Smooth muscle cell (in vitro differentiated cells): ENCODE results near the gene AKR1B1. TPM values are rescaled to one million over a fixed set of nuclear protein-coding genes. Genes with fewer than 3 reads are reported as not detected.

ENCODE experiments used
- DNase-seq: peaks from one replicate; lab custom pipeline; 2025; ENCODE audit not compliant: unreplicated experiment; lab: John Stamatoyannopoulos, UW
- H2AFZ ChIP-seq: fragments of 200-600 bp; sonication (generic); 2 replicates; pipeline ENCODE4 v1.6.0; 2016; ENCODE audit warnings: antibody characterized with exemption, low read depth, mild to moderate bottlenecking
- H3F3A ChIP-seq: fragments of 200-600 bp; sonication (generic); 2 replicates; pipeline ENCODE4 v1.6.0; 2017; ENCODE audit warnings: antibody characterized with exemption, low read depth
- H3K27ac ChIP-seq: fragments of 200-600 bp; sonication (generic); 2 replicates; pipeline ENCODE4 v1.5.1; 2016; ENCODE audit warnings: low read depth, mild to moderate bottlenecking
- H3K27me3 ChIP-seq: fragments of 200-600 bp; sonication (generic); 2 replicates; pipeline ENCODE4 v1.6.1; 2016; ENCODE audit warnings: low read depth, mild to moderate bottlenecking
- H3K36me3 ChIP-seq: fragments of 200-600 bp; sonication (generic); 2 replicates; pipeline ENCODE4 v1.5.1; 2016; ENCODE audit warnings: low read depth
- H3K4me1 ChIP-seq: fragments of 200-600 bp; sonication (generic); 2 replicates; pipeline ENCODE4 v1.5.1; 2016; ENCODE audit warnings: low read depth
- H3K4me2 ChIP-seq: fragments of 200-600 bp; sonication (generic); 2 replicates; pipeline ENCODE4 v1.6.0; 2016; ENCODE audit warnings: mild to moderate bottlenecking
- H3K4me3 ChIP-seq: fragments of 200-600 bp; sonication (generic); 2 replicates; pipeline ENCODE4 v1.5.1; 2016; ENCODE audit warnings: mild to moderate bottlenecking
- H3K79me2 ChIP-seq: fragments of 200-600 bp; sonication (generic); 2 replicates; pipeline ENCODE4 v1.6.0; 2016; ENCODE audit warnings: low read depth, mild to moderate bottlenecking
- H3K9ac ChIP-seq: fragments of 200-600 bp; sonication (generic); 2 replicates; pipeline ENCODE4 v1.6.0; 2016; ENCODE audit warnings: low read depth
- H3K9me3 ChIP-seq: fragments of 200-600 bp; sonication (generic); replicated peaks from 2 replicates; pipeline ENCODE4 v1.5.1; 2016; ENCODE audit warnings: low read depth
- H4K20me1 ChIP-seq: fragments of 200-600 bp; sonication (generic); 2 replicates; pipeline ENCODE4 v1.6.0; 2016; ENCODE audit warnings: low read depth
- WGBS: methylation state at CpG from one replicate; pipeline ENCODE4 v1.1.7; 2016; ENCODE audit warnings: low lambda C conversion rate; 5-methylcytosine and 5-hydroxymethylcytosine counted together
- polyA plus RNA-seq: library from polyadenylated mRNA; unstranded; fragments of >200 nt; fragmentation: Nextera tagmentation; extraction: Ambion mirVana; gene quantifications from 2 replicates; pipeline ENCODE4 v1.2.1, GENCODE V29; 2016
- total RNA-seq: library from RNA; depleted of rRNA; stranded (reverse); fragments of >200 nt; gene quantifications from 2 replicates; pipeline ENCODE4 v1.2.3, GENCODE V29; 2014
- TF ChIP-seq, protein P1 (sequence below): fragments of 200-600 bp; sonication (generic); IDR thresholded peaks from 2 replicates; pipeline ENCODE4 v1.5.1; 2017; ENCODE audit warnings: borderline replicate concordance, mild to moderate bottlenecking, antibody characterized with exemption; ENCODE audit not compliant: insufficient read depth, poor library complexity, severe bottlenecking

Gene AKR1B1
- total and polyA plus RNA-seq, 2 experiments from 2014 or later: 75.7 to 122 TPM

DNA sequence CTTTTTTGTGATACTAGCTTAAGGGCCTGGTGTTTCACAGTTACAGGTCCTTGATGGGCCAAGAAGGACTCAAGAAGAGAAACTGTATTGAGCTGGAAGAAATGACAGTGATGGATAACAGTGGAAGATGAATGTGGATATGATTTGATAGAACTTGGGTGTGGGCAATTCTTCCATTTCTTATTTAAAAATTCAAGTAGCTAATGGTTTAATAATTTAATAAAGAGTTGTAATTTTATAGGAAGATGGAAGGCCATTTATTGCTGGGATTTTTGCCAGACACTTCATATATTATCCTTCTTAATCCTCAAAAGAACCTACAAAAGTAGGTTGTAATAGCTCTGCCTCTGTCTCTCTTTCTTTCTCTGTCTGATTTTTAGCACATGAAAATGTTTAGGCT, 21.3 kb upstream of the AKR1B1 start:
- Histone ChIP-seq H3K36me3 (no peaks in the 10 kb centered on the region), H3K4me2 (peak overlapping the region; percentile 80), H3K9me3 (no peaks in the 10 kb centered on the region), H4K20me1 (no peaks in the 10 kb centered on the region), H3K27me3 (no peaks in the 10 kb centered on the region), H3K9ac (no peak overlapping the region), H3K27ac (peak overlapping the region; percentile 58), H3K4me3 (no peak overlapping the region), H3K4me1 (peaks cover 12% of the 10 kb centered on the region), H2AFZ (no peak overlapping the region), H3K79me2 (no peaks in the 10 kb centered on the region), H3F3A (peaks cover 29% of the 10 kb centered on the region)
- TF ChIP-seq, protein P1, sequence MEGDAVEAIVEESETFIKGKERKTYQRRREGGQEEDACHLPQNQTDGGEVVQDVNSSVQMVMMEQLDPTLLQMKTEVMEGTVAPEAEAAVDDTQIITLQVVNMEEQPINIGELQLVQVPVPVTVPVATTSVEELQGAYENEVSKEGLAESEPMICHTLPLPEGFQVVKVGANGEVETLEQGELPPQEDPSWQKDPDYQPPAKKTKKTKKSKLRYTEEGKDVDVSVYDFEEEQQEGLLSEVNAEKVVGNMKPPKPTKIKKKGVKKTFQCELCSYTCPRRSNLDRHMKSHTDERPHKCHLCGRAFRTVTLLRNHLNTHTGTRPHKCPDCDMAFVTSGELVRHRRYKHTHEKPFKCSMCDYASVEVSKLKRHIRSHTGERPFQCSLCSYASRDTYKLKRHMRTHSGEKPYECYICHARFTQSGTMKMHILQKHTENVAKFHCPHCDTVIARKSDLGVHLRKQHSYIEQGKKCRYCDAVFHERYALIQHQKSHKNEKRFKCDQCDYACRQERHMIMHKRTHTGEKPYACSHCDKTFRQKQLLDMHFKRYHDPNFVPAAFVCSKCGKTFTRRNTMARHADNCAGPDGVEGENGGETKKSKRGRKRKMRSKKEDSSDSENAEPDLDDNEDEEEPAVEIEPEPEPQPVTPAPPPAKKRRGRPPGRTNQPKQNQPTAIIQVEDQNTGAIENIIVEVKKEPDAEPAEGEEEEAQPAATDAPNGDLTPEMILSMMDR: no peak
- no peak for DNase-seq

DNA sequence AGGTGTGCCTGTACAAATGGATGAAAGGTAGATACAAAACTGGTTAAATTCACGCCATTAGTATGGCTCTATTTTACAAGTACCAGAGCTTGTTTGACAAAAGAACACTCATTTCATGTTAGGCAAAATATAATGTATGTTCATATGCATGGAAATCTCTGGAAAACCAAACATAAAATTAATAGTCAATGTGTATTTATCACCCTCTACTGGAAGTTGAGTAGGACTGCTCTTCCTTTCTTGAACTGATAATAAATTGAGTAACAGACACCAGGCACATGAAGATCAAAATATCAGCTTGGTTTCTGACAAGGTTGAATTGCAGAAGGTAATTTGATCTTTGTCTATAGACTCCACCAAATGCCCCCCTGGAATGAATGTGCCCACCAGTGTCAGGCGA, 19.8 kb upstream of the AKR1B1 start:
- no peak overlapping the region for H3K27ac ChIP-seq
- WGBS: 90% methylated on average over 2 of the region's 2 CpGs
- DNase-seq: no peak

GRCh38 chr7:134477954-134478353, 19.1 kb upstream of the AKR1B1 start:
- no peaks in the 10 kb centered on the region for H3K9me3 ChIP-seq
- H3K27ac ChIP-seq: peak overlapping the region; percentile 25
- H3K4me1 ChIP-seq: peaks cover 12% of the 10 kb centered on the region
- H2AFZ ChIP-seq: no peak overlapping the region
- H3K4me2 ChIP-seq: peak overlapping the region; percentile 35
- H3K9ac ChIP-seq: no peak overlapping the region
- no peaks in the 10 kb centered on the region for H3K27me3 ChIP-seq
- H3F3A ChIP-seq: peaks cover 29% of the 10 kb centered on the region
- DNase-seq: no peak
- no peak overlapping the region for H3K4me3 ChIP-seq
- H3K79me2 ChIP-seq: no peaks in the 10 kb centered on the region
- no peaks in the 10 kb centered on the region for H4K20me1 ChIP-seq
- TF ChIP-seq, protein P1: no peak
- no peaks in the 10 kb centered on the region for H3K36me3 ChIP-seq
- 20% methylated on average over 2 of the region's 2 CpGs for WGBS

More for the DNA sequence above, 19.8 kb upstream of the AKR1B1 start:
- H3K9me3 ChIP-seq: no peaks in the 10 kb centered on the region
- H3K9ac ChIP-seq: no peak overlapping the region
- no peaks in the 10 kb centered on the region for H4K20me1 ChIP-seq
- no peaks in the 10 kb centered on the region for H3K27me3 ChIP-seq
- peaks cover 12% of the 10 kb centered on the region for H3K4me1 ChIP-seq
- peak overlapping the region; percentile 35 for H3K4me2 ChIP-seq
- peaks cover 29% of the 10 kb centered on the region for H3F3A ChIP-seq
- no peaks in the 10 kb centered on the region for H3K79me2 ChIP-seq
- TF ChIP-seq, protein P1: no peak
- H3K4me3 ChIP-seq: no peak overlapping the region
- no peaks in the 10 kb centered on the region for H3K36me3 ChIP-seq
- no peak overlapping the region for H2AFZ ChIP-seq

DNA sequence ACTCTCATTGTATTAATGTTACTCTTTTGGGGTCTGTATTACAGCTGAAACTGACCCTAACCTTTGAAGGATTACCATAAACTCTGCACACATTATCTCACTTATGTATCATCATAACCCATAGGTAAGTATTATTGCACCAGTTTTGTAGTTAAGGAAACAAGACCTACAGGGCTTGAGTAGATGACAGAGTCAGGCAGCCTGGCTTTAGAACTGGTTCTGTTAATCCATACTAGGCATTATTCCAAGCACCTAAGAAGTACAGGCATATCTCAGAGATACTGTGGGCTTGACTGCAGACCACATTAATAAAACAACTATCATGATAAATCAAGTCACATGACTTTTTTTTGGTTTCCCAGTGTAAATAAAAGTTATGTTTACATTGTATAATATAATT, 17.1 kb upstream of the AKR1B1 start:
- peaks cover 29% of the 10 kb centered on the region for H3F3A ChIP-seq
- H3K79me2 ChIP-seq: no peaks in the 10 kb centered on the region
- no peak overlapping the region for H2AFZ ChIP-seq
- DNase-seq: no peak
- H4K20me1 ChIP-seq: no peaks in the 10 kb centered on the region
- H3K27ac ChIP-seq: no peak overlapping the region
- no peaks in the 10 kb centered on the region for H3K27me3 ChIP-seq
- no peaks in the 10 kb centered on the region for H3K36me3 ChIP-seq
- no peak overlapping the region for H3K9ac ChIP-seq
- no peak overlapping the region for H3K4me2 ChIP-seq
- H3K4me3 ChIP-seq: no peak overlapping the region
- peaks cover 12% of the 10 kb centered on the region for H3K4me1 ChIP-seq
- TF ChIP-seq, protein P1: no peak
- H3K9me3 ChIP-seq: no peaks in the 10 kb centered on the region
